ENCODE results near the gene LMAN1L. TPM values are rescaled to one million over a fixed set of nuclear protein-coding genes. Genes with fewer than 3 reads are reported as not detected.

Gene LMAN1L
- 0.16 to 0.65 TPM (median 0.35 TPM) in 3 replicates for total RNA-seq

DNA sequence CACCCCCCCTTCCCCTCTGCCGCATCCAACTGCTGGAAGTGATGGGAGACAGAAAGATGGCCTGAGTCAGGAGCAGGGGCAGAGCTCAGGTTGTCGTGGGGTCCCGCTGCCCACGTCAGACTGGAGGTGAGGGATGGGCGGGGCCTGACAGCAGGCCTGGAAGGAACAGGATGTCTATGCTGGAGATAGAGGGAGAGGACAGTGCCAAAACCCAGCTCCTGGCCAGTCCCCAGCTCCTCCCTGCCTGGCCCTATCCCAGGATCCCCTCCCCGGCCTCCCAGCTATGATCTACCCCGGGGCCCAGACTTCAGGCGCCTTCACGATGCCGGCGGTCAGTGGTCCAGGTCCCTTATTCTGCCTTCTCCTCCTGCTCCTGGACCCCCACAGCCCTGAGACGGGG, at the start of gene LMAN1L:
Gene LMAN1L, plus strand, starts transcription at position 303 of the 400 bp plus-strand sequence. Its CDS starts 20 bp downstream, at position 323.
- TF ChIP-seq, protein P1, sequence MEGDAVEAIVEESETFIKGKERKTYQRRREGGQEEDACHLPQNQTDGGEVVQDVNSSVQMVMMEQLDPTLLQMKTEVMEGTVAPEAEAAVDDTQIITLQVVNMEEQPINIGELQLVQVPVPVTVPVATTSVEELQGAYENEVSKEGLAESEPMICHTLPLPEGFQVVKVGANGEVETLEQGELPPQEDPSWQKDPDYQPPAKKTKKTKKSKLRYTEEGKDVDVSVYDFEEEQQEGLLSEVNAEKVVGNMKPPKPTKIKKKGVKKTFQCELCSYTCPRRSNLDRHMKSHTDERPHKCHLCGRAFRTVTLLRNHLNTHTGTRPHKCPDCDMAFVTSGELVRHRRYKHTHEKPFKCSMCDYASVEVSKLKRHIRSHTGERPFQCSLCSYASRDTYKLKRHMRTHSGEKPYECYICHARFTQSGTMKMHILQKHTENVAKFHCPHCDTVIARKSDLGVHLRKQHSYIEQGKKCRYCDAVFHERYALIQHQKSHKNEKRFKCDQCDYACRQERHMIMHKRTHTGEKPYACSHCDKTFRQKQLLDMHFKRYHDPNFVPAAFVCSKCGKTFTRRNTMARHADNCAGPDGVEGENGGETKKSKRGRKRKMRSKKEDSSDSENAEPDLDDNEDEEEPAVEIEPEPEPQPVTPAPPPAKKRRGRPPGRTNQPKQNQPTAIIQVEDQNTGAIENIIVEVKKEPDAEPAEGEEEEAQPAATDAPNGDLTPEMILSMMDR (IDR thresholded peaks at IDR 0.05; ENCODE audit: unreplicated experiment) = no peak
- H3K27me3 Mint-ChIP-seq (ENCODE audit: low read depth) = peaks cover 3% of the 10 kb centered on the region
- no peak for DNase-seq (ENCODE audit: low spot score in 2 of 2, unreplicated experiment in 2 of 2)
- peaks cover 7% of the 10 kb centered on the region for H3K4me1 Mint-ChIP-seq
- no peaks in the 10 kb centered on the region for H3K9me3 Mint-ChIP-seq
- no peaks in the 10 kb centered on the region for H3K36me3 Mint-ChIP-seq
- no peak within 1 kb of the TSS for H3K27ac Mint-ChIP-seq
- no peak within 1 kb of the TSS for H3K4me3 Mint-ChIP-seq

DNA sequence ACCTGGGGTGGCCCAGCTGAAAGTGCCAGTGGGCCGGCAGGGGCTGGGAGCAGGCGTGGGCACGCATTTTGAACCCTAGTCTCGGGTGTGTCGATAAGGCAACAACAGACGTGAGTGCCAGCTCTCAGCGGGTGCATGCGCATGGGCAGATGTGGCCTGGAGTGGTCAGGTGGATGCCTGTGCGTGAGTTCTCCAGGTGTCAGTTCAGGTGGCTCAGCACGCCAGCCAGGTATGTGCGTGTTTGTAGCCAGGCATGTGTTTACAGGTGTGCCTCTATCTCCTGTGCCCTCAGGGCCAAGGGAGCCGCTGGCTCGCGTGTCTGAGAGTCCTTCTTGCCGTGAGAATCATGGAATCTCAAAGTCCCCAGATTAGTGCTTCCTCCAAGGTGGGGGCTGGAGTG, 49.2 kb upstream of the LMAN1L start:
- Mint-ChIP-seq H3K27me3 (ENCODE audit: low read depth) (peaks cover 3% of the 10 kb centered on the region), H3K9me3 (no peaks in the 10 kb centered on the region), H3K4me3 (no peak overlapping the region), H3K4me1 (peaks cover 4% of the 10 kb centered on the region), H3K36me3 (no peaks in the 10 kb centered on the region), H3K27ac (no peak overlapping the region)
- no peak for DNase-seq (ENCODE audit: low spot score in 2 of 2, unreplicated experiment in 2 of 2)
- TF ChIP-seq, protein P1 (IDR thresholded peaks at IDR 0.05; ENCODE audit: unreplicated experiment) = no peak

DNA sequence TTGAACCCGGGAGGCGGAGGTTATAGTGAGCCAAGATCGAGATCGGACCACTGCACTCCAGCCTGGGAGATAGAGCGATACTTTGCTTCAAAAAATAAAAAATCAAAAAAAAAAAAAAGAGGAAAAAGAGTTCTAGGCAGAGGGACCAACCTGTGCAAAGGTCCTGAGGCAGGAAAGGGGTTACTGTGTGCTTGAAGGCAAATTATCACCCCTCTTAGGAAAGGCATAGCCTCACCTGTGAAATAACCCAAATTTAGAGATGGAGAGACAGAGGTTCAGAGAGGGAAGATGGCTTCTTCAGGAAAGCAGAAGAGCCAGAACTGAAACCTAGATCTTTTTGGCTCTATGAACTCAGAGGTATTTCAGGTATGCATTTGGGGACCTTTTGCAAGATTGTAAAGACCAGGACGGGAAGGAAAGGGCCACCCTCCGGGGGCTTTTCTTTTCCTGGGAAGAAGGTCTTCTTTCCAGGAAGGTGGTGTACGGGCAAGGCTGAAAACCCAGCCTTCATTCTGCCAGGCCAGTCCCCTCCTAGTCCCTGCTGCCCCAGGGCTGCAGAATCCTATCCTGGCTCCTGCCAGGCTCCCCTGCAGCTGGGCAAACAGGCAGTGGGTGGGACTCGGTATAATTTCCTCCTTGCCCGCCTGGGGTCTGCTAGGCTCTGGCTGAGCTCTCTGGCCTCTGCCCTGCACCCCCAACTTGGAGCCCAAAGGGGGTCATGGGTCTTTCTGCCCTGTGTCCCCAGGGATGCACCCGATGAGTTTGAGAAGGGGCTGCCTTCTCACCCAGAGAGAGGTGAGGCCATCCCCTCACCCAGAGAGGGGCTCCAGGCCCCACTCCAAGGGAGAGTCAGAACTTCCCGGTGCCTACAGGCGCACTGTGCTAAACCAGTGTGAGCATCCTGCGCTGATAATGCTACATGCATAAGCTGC, 45.2 kb upstream of the LMAN1L start:
- Mint-ChIP-seq H3K27ac (no peak overlapping the region), H3K4me1 (peaks cover 8% of the 10 kb centered on the region), H3K4me3 (no peak overlapping the region), H3K9me3 (no peaks in the 10 kb centered on the region), H3K36me3 (no peaks in the 10 kb centered on the region), H3K27me3 (ENCODE audit: low read depth) (peaks cover 18% of the 10 kb centered on the region)
- DNase-seq (ENCODE audit: low spot score in 2 of 2, unreplicated experiment in 2 of 2) = no peak
- TF ChIP-seq, protein P1 (IDR thresholded peaks at IDR 0.05; ENCODE audit: unreplicated experiment) = no peak

DNA sequence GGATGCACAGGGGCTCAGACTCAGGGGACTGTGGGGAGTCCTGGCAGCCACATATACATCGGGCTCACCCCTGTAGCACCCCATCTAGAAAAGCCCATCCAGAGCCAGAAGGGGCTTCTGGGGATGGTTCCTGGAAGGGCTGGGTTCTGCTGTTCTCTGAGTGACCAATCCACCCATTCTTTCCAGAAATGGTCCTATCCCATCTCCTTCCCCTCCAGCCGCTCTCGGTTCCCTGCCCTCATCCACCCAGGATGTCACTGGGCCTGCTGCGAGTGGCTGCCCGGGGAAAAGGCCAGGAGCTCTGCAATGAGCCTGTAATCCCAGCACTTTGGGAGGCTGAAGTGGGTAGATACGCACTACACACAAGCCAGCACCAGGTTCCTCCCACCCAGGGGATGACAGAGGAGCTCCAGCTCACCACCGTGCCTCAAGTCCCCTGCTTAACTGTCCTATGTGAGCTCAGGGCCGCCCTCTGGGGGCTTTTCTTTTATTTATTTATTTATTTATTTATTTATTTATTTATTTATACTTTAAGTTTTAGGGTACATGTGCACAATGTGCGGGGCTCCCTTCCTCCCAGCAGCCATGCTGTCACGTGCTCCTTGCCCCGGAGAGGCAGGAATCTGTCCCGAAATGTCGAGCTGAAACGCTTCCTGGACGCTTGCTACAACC, 44.4 kb upstream of the LMAN1L start:
- DNase-seq (ENCODE audit: low spot score in 2 of 2, unreplicated experiment in 2 of 2) = no peak
- TF ChIP-seq, protein P1 (IDR thresholded peaks at IDR 0.05; ENCODE audit: unreplicated experiment) = no peak
- Mint-ChIP-seq H3K27me3 (ENCODE audit: low read depth) (peaks cover 18% of the 10 kb centered on the region), H3K4me3 (peak overlapping the region; percentile 35), H3K4me1 (peaks cover 6% of the 10 kb centered on the region), H3K9me3 (no peaks in the 10 kb centered on the region), H3K27ac (no peak overlapping the region), H3K36me3 (no peaks in the 10 kb centered on the region)

DNA sequence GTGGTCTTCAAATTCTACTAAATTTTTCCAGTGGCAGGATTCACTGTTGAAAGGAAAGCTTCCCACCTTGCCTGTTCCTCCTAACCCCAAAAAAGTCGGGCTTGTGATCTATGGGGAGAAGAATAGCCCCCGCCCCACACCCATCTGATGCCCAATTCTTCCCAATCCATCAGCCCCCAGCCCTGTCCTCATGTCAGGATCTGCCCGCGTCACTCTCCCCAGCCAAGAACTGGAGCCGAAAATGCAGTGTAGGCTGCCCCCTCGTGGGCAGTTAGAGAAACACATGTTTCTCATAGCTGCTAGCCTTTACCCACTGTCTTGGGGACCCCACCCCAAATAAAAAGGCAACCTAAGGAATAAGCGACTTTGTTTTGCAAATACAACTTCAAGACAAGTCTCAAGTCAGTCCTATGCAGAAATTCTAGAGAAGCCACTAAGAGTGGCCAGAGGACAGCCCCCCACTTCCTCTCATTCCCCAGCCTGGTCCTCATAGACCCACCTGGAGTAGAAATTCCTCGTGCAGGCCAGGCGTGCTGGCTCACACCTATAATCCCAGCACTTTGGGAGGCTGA, 43.8 kb upstream of the LMAN1L start:
- Mint-ChIP-seq H3K36me3 (no peaks in the 10 kb centered on the region), H3K27ac (no peak overlapping the region), H3K27me3 (ENCODE audit: low read depth) (peaks cover 18% of the 10 kb centered on the region), H3K4me3 (peak overlapping the region; percentile 35), H3K9me3 (no peaks in the 10 kb centered on the region), H3K4me1 (peaks cover 6% of the 10 kb centered on the region)
- TF ChIP-seq, protein P1 (IDR thresholded peaks at IDR 0.05; ENCODE audit: unreplicated experiment) = peak; percentile 93
- peak in 1 of 2 experiments; percentile 80 for DNase-seq (ENCODE audit: low spot score in 2 of 2, unreplicated experiment in 2 of 2)
